Measurements from ENCODE around the gene AZU1.

Gene AZU1

GRCh38 chr19:855566-856120 lies 28.0 kb downstream of the AZU1 start:
- FAIRE-seq, result no peak

DNA sequence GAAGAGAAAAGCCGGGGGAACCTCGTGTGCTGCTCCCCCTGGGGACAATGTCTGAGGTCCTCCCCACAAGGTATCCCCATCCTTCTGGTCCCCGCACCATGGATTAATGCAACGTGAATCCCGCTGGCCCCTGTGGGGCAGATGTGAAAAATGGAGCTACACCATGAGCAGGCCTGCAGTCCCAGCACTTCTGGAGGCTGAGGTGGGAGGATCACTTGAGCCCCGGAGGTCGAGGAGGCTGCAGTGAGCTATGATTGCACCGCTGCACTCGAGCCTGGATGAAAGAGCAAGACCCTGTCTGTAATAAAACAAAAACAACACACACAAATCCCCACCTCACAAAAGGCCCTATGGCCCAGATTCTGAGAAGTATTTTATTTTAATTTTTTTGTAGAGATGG lies 30.6 kb downstream of the AZU1 start:
- FAIRE-seq, result no peak

DNA sequence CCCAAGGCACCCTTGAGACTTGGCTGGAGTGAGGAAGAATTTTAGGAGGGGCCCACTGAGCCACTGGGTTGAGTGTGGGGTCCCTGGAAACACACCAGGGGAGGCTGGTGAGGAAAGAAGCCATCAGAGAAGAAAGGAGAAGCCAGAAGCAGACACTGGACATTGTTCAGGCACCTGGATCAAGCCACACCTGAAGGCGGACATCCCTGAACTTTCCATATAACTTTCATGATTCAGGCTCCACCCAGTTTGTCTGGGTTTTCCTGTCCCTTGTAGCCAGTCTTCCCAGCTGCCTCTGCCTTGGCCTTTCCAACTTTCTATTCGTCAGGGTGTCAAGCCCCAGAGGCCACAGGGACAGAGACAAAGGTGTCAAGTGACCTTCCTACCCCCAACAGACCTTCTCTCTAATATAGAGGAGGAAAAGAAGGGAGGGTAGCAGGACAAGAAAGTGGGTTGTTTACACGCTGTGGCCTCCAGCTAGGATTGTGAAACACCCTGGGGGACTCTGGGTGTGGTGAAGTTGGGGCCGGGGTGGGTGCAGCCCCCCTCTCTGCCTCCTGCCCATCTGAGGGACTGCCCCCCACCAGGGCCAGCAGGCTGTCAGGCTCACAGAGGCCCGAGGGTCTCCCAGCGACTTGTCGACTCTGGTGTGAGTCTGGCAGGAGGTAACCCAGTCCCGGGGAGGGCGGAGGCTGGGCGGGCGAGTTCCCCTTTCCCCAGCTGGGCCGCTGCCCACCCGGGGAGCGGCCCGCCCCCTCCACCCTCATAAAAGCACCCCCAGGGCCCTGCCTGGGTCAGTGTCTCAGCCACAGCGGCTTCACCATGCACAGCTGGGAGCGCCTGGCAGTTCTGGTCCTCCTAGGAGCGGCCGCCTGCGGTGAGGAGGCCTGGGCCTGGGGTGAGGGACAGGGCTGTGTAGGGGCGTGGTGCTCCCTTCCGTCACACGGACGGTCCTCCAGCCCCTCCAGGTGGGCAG lies 31.5 kb downstream of the AZU1 start, which contains the start of gene CFD:
CFD (plus strand) TSS at position 797 of the 976 bp plus-strand sequence; CDS start at position 823, 26 bp downstream.
- no peak for FAIRE-seq

GRCh38 chr19:861141-861755 lies 33.6 kb downstream of the AZU1 start:
- FAIRE-seq, result no peak

DNA sequence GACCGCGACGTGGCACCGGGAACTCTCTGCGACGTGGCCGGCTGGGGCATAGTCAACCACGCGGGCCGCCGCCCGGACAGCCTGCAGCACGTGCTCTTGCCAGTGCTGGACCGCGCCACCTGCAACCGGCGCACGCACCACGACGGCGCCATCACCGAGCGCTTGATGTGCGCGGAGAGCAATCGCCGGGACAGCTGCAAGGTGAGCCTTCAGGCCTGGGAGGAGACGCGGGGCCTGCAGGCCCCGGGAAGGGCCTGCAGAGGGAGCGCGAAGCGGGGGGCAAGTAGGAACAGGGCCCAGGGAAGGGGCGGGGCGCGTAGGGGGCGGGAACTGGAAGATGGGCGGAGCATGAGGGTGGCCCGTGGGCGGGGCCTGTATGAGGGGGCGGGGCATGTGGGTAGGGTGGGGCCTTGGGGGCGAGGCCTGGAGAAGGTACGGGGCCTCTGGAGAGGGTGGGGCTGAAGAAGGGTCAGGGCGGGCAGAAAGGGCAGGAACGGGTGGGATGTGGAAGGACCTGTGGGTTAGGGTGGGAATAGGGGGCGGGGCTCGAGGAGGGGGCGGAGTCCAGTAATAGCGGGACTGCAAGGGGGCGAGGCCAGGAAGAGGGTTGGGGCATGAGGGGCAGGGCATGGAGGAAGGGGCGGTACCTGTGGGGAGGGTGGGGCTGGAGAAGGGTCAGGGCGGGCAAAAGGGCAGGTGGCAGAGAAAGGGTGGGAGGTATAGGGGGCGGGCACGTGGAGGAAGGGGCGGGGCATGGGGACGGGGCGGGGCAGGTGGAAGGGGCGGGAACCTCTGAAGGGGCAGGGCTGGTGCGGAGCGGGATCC lies 34.3 kb downstream of the AZU1 start:
- no peak for FAIRE-seq

GRCh38 chr19:862581-863314 lies 35.1 kb downstream of the AZU1 start:
- no peak for FAIRE-seq

DNA sequence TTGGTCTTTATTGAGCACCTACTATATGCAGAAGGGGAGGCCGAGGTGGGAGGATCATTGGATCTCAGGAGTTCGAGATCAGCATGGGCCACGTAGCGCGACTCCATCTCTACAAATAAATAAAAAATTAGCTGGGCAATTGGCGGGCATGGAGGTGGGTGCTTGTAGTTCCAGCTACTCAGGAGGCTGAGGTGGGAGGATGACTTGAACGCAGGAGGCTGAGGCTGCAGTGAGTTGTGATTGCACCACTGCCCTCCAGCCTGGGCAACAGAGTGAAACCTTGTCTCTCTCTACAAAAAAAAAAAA lies 35.6 kb downstream of the AZU1 start:
- no peak for FAIRE-seq

DNA sequence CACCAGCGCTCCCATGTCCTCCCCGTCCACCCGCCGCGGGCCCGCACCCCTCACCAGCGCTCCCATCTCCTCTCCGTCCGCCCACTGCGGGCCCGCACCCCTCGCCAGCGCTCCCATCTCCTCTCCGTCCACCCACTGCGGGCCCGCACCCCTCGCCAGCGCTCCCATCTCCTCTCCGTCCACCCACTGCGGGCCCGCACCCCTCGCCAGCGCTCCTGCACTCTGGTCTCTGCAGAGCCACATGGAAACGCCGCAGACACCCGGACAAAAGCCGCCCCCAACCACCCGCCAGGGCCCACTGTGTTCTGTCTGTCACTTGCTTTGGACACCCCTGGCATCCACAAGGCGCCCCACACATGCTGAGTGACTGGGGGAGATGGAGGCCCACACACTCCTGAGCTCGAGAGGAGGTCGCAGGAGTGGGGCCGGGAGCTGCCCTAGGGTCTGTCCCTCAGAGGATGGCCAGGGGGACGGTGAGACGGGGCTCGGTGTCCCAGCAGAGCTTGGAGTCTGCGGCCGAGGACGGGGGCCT lies 39.2 kb downstream of the AZU1 start:
- no peak for FAIRE-seq

DNA sequence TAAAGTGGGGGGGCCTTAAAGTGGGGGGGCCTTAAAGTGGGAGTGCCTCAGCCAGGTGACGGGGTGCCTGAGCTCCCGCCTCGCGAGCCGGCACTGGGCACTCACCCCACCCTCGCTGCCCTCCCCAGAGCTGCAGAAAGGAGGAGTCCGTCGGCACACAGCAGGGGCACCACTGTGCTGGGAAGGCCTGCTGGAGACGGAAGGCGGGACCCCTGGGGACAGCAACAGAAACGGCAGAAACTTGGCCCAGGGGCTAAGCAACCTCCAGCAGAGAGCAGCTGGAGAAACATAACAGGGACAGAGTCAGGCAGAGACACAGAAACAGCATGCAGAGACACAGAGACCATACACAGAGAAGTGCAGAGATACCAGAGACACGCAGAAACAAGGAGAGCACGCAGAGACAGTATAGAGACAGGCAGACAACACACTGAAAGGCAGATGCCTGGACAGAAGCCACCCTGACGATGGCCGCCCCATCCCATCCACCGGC lies 39.7 kb downstream of the AZU1 start:
- FAIRE-seq, result no peak

DNA sequence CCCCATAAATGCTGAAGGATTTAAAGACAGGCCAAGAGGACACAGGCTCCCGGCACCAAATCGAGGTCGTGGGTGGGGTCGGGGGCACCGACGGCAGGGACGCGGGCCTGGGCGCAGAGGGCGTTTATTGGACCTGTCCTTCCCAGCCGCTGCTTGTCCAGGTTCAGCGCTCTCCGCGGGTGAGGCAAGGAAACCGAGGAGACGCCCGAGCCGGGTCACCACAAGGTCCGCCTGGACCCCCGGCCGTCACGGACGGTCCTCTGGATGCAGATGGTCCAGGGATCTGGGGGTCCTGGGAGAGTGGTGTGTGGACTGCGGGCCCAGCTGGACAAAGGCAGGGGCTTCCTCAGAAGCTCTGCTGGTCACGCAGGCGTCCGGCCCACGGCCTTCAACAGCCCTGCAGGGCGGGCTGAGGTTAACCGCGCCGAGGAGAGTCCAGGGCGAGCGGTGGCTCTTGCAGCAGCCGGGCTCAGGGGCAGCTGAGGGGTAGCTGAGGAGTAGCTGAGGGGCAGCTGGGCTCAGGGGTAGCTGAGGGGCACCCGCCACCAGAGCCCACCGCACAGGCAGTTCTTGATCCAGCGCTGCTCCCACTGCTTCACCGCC lies 40.3 kb downstream of the AZU1 start:
- FAIRE-seq, result no peak

DNA sequence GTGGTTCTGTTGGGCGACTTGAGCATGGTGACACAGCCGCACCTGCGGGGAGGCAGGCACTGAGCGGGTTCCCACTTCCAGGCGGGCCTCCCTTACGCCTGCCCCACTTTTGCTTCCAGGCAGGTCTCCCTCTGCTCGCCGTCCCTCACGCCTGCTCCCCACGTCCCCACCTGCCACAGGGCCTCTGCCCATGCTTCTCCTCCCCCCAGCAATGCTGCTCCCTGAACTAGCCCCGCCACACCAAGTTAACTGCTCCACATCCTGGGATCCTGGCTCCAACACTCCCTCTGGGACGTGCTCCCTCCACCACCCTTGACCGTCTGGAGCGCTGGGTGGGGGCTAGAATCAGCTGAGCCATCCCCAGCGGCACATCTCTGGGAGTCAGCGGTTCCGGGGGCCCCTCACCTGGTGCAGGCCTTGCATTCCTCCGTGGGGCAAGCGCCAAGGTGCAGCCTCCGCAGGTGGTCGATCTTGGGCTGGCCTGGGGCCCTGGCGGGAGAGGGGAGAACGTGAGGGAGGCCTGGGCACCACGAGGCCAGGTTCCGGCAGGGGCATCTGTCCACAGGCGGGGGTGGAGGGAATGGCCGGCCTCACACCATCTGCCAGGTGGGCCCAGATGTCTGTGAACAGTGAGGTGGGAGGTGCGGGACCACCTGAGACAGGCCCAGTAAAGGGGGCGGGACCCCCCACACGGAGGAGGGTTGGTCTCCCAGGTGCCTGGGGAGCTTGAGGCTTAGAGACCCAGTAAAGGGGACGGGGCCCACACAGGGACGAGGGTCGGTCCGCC lies 41.0 kb downstream of the AZU1 start:
- no peak for FAIRE-seq

GRCh38 chr19:869245-870177 lies 41.9 kb downstream of the AZU1 start:
- FAIRE-seq, result no peak

GRCh38 chr19:870314-870713 lies 42.7 kb downstream of the AZU1 start:
- no peak for FAIRE-seq

DNA sequence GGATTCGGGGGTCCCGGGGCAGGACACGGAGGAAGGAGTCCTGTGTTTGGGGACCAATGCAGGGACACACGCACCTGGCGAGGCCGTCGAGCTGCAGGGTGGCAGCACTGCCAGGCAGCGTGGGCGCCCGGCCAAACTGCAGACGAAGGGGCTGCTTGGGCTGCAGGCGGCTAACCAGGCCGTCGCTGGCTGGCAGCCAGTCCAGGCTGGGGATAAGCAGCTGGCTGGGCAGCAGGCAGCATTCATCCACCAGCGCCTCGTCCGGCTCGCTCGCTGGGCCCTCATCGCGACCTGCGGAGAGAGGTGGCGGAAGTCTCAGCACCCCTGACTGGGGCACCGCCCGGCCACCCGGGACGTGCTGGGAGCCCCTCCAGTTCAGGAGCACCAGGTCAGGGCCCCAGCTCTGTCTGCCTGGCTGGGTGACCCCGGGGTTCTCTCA lies 43.3 kb downstream of the AZU1 start:
- FAIRE-seq, result no peak

GRCh38 chr19:871446-872265 lies 44.0 kb downstream of the AZU1 start:
- no peak for FAIRE-seq

DNA sequence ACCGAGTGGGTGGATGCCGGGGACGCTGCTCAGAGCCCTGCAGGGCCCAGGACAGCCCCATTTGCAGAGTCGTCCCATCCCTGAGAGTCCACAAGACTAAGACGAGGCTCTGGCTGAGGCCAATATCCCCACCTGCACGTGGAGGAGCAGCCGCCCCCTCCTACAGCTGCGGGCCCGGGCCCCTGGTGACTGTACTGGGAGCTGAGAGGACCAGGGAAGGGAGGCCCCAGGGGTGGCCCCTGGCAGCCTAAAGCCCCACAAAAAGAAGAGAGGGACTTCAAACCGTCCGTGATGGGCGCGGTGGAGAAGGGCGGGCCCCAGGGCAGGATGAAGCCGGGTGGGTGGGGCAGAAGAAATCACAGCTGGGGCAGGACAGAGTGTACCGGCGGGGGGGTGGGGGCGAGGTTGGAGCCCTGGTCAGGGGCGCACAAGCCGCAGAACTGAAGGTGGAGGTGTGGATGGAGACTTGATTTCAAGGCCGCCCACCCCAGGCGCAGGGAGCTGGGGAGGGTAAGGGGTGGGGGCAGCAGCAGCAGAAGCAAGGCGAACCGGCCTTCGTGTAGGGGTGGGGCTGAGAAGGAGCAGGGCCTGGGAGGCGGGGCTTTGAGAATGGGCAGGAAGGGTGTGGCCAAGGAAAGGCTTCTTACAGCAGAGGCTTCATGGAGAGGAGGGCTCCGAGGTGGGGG lies 44.8 kb downstream of the AZU1 start:
- FAIRE-seq, result no peak

GRCh38 chr19:873084-873483 lies 45.4 kb downstream of the AZU1 start:
- FAIRE-seq, result no peak

DNA sequence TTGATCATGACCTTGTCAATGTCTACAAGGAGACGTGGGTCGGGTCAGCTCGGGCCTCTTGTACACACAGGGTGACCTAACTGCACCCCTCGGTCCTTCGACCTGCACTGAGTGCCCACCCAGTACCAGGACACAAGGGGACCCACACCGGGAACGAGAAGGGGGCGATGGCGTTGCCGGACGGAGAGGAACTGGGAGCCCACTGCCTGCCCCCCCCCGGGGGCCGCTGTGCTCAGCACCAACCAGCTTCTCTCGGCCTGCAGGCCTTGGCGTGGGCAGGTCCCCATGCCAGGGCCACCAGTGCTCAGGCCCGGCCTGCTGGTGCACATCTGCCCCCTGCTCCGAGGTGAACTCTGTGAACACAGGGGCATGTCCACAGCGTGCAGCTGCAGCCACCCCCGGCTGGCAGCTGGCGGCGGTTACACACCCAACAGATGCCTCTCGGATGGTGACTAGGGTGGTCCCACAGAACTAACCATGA lies 46.0 kb downstream of the AZU1 start:
- FAIRE-seq, result no peak

All from islet of Langerhans (tissue), 1 donor.